GF-D8 (cell line): ENCODE measurements around the gene ALLC.
"Not testable (repeated sequence)": the region's sequence is repeated elsewhere in the genome, so short reads cannot be mapped to it uniquely, and the experiment has no call there.

Source experiments
- DNase-seq: peaks from one replicate; lab custom pipeline; 2025; lab: John Stamatoyannopoulos, UW

The ALLC gene

GRCh38 chr2:3657881-3658280 is at the start of gene ALLC:
Gene ALLC (plus strand): TSS chr2:3658200. CDS start chr2:3671158, 12,958 bp downstream.
- DNase-seq, result no peak

GRCh38 chr2:3608373-3609278 is 49.4 kb upstream of the ALLC start:
- no peak for DNase-seq

- not testable (repeated sequence) for DNase-seq
These were observed 48.7 kb upstream of the ALLC start for GRCh38 chr2:3609279-3609673.

GRCh38 chr2:3610415-3610814 is 47.6 kb upstream of the ALLC start:
- no peak for DNase-seq

GRCh38 chr2:3610881-3611505 is 47.0 kb upstream of the ALLC start:
- DNase-seq, result no peak

- no peak for DNase-seq
These were observed 46.4 kb upstream of the ALLC start for GRCh38 chr2:3611589-3611988.

GRCh38 chr2:3612639-3613523 is 45.1 kb upstream of the ALLC start:
- DNase-seq, result no peak

- DNase-seq, result no peak
These were observed 44.5 kb upstream of the ALLC start for GRCh38 chr2:3613524-3613905.

GRCh38 chr2:3614743-3615142 is 43.3 kb upstream of the ALLC start:
- not testable (repeated sequence) for DNase-seq

GRCh38 chr2:3615541-3616200 is 42.3 kb upstream of the ALLC start:
- not testable (repeated sequence) for DNase-seq

GRCh38 chr2:3616435-3617197 is 41.4 kb upstream of the ALLC start:
- DNase-seq, result not testable (repeated sequence)

- no peak for DNase-seq
These were observed 40.7 kb upstream of the ALLC start for GRCh38 chr2:3617198-3617890.

GRCh38 chr2:3618367-3618766 is 39.6 kb upstream of the ALLC start:
- no peak for DNase-seq

- no peak for DNase-seq
These were observed 39.0 kb upstream of the ALLC start for GRCh38 chr2:3619033-3619432.

- not testable (repeated sequence) for DNase-seq
These were observed 38.3 kb upstream of the ALLC start for GRCh38 chr2:3619661-3620060.

- DNase-seq, result no peak
These were observed 37.2 kb upstream of the ALLC start for GRCh38 chr2:3620834-3621233.

GRCh38 chr2:3622967-3623366 is 35.0 kb upstream of the ALLC start:
- no peak for DNase-seq

- no peak for DNase-seq
These were observed 33.8 kb upstream of the ALLC start for GRCh38 chr2:3624059-3624794.

- DNase-seq, result no peak
These were observed 32.8 kb upstream of the ALLC start for GRCh38 chr2:3625186-3625585.
